ENCODE data around the gene NMT1.

Gene NMT1

GRCh38 chr17:45060797-45061605 is at the start of gene NMT1:
Gene NMT1 (plus strand): TSS chr17:45061317. CDS start chr17:45061330, 13 bp downstream.
- peak; percentile 100 for DNase-seq

- DNase-seq, result no peak
Observed at GRCh38 chr17:45011767-45012166, 49.4 kb upstream of the NMT1 start.

- DNase-seq, result no peak
Observed at GRCh38 chr17:45013021-45013997, 47.8 kb upstream of the NMT1 start.

GRCh38 chr17:45016237-45016636 is 44.9 kb upstream of the NMT1 start:
- no peak for DNase-seq

- no peak for DNase-seq
Observed at GRCh38 chr17:45016823-45017222, 44.3 kb upstream of the NMT1 start.

- no peak for DNase-seq
Observed at GRCh38 chr17:45018514-45018847, 42.6 kb upstream of the NMT1 start.

- peak; percentile 51 for DNase-seq
Observed at GRCh38 chr17:45018848-45019711, 42.0 kb upstream of the NMT1 start.

- DNase-seq, result no peak
Observed at GRCh38 chr17:45020354-45021138, 40.6 kb upstream of the NMT1 start.

GRCh38 chr17:45021607-45022287 is 39.4 kb upstream of the NMT1 start:
- DNase-seq, result peak; percentile 64

- no peak for DNase-seq
Observed at GRCh38 chr17:45022288-45022648, 38.8 kb upstream of the NMT1 start.

- no peak for DNase-seq
Observed at GRCh38 chr17:45022655-45023339, 38.3 kb upstream of the NMT1 start.

- DNase-seq, result no peak
Observed at GRCh38 chr17:45029096-45029495, 32.0 kb upstream of the NMT1 start.

GRCh38 chr17:45029758-45030423 is 31.2 kb upstream of the NMT1 start:
- no peak for DNase-seq

- no peak for DNase-seq
Observed at GRCh38 chr17:45030733-45031132, 30.4 kb upstream of the NMT1 start.

GRCh38 chr17:45031231-45032173 is 29.6 kb upstream of the NMT1 start:
- DNase-seq, result no peak

- DNase-seq, result no peak
Observed at GRCh38 chr17:45032174-45032541, 29.0 kb upstream of the NMT1 start.

- no peak for DNase-seq
Observed at GRCh38 chr17:45034599-45034998, 26.5 kb upstream of the NMT1 start.

- DNase-seq, result no peak
Observed at GRCh38 chr17:45035848-45036247, 25.3 kb upstream of the NMT1 start.

GRCh38 chr17:45036691-45037090 is 24.4 kb upstream of the NMT1 start:
- no peak for DNase-seq

Measured in NCI-H1436 (cell line).